Effector memory CD4-positive, alpha-beta T cell (primary cell): ENCODE results near the gene ELOVL6.
"Not testable (repeated sequence)": the region's sequence is repeated elsewhere in the genome, so short reads cannot be mapped to it uniquely, and the experiment has no call there.

ENCODE experiments used
- DNase-seq, 3 donors: peaks; one replicate each; pipeline ENCODE4 v3.0.0-alpha.2; 2020
- H3K27ac ChIP-seq: 2 replicates; pipeline ENCODE4 v1.7.0; 2013; ENCODE audit warnings: mild to moderate bottlenecking, low read length, moderate library complexity; ENCODE audit not compliant: insufficient read depth, poor library complexity, severe bottlenecking
- H3K27me3 ChIP-seq: replicated peaks from 2 replicates; pipeline ENCODE4 v1.7.0; 2013; ENCODE audit warnings: mild to moderate bottlenecking, low read length; ENCODE audit not compliant: insufficient read depth, control insufficient read depth, poor library complexity, severe bottlenecking
- H3K36me3 ChIP-seq: 2 replicates; pipeline ENCODE4 v1.7.0; 2013; ENCODE audit warnings: mild to moderate bottlenecking, low read length, moderate library complexity; ENCODE audit not compliant: control insufficient read depth, insufficient read depth
- H3K4me1 ChIP-seq: 2 replicates; pipeline ENCODE4 v1.7.0; 2013; ENCODE audit warnings: low read length, mild to moderate bottlenecking; ENCODE audit not compliant: control insufficient read depth, insufficient read depth, poor library complexity, severe bottlenecking
- H3K4me3 ChIP-seq: 2 replicates; pipeline ENCODE4 v1.7.0; 2013; ENCODE audit warnings: low read length, low read depth, mild to moderate bottlenecking; ENCODE audit not compliant: insufficient read depth, poor library complexity, severe bottlenecking
- H3K9me3 ChIP-seq: 2 replicates; pipeline ENCODE4 v1.7.0; 2013; ENCODE audit warnings: mild to moderate bottlenecking, low read length, moderate library complexity; ENCODE audit not compliant: control insufficient read depth

ELOVL6 gene

GRCh38 chr4:110218935-110219334 is 20.5 kb upstream of the ELOVL6 start:
- not testable (repeated sequence) for H3K4me3 ChIP-seq, H3K9me3 ChIP-seq, H3K27me3 ChIP-seq, H3K27ac ChIP-seq, DNase-seq, H3K4me1 ChIP-seq, H3K36me3 ChIP-seq

DNA sequence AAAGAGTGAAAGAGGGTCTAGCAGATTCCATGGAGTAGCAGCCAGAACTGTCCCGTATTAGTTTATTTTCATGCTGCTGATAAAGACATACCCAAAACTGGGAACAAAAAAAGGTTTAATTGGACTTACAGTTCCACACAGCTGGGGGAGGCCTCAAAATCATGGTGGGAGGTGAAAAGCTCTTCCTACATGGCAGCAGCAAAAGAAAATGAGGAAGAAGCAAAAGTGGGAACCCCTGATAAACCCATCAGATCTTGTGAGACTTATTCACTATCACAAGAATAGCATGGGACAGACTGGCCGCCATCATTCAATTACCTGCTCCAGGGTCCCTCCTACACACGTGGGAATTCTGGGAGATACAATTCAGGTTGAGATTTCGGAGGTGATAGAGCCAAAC is 18.8 kb upstream of the ELOVL6 start:
- not testable (repeated sequence) for H3K27ac ChIP-seq, H3K4me3 ChIP-seq, DNase-seq, H3K9me3 ChIP-seq, H3K4me1 ChIP-seq, H3K27me3 ChIP-seq, H3K36me3 ChIP-seq

GRCh38 chr4:110216129-110216528 is 17.7 kb upstream of the ELOVL6 start:
- DNase-seq = no peak
- H3K27ac ChIP-seq = no peak overlapping the region
- H3K27me3 ChIP-seq = no peaks in the 10 kb centered on the region
- H3K36me3 ChIP-seq = no peaks in the 10 kb centered on the region
- no peak overlapping the region for H3K4me3 ChIP-seq
- no peaks in the 10 kb centered on the region for H3K4me1 ChIP-seq
- H3K9me3 ChIP-seq = no peaks in the 10 kb centered on the region

DNA sequence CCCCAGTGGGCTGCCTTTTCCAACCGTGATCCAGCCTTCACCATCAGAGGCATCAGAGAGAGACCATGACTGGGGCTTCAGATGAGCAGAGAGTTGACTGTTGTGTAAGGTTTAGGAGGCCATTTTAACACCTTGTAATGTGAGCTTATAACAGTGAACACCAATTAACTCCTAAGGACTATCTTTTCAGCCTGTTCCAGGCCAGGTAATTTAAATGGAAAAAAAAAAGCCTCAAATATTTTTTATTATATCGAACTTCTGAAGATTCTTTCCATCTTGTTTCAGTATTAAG is 13.3 kb upstream of the ELOVL6 start:
- Histone ChIP-seq H3K4me3 (no peak overlapping the region), H3K4me1 (no peaks in the 10 kb centered on the region), H3K27me3 (no peaks in the 10 kb centered on the region), H3K9me3 (no peaks in the 10 kb centered on the region), H3K27ac (no peak overlapping the region), H3K36me3 (no peaks in the 10 kb centered on the region)
- no peak for DNase-seq

- no peak for DNase-seq
- Histone ChIP-seq H3K27ac (no peak overlapping the region), H3K4me3 (no peak overlapping the region), H3K9me3 (no peaks in the 10 kb centered on the region), H3K36me3 (no peaks in the 10 kb centered on the region), H3K27me3 (no peaks in the 10 kb centered on the region), H3K4me1 (no peaks in the 10 kb centered on the region)
These were observed 12.8 kb upstream of the ELOVL6 start for GRCh38 chr4:110211007-110211769.

DNA sequence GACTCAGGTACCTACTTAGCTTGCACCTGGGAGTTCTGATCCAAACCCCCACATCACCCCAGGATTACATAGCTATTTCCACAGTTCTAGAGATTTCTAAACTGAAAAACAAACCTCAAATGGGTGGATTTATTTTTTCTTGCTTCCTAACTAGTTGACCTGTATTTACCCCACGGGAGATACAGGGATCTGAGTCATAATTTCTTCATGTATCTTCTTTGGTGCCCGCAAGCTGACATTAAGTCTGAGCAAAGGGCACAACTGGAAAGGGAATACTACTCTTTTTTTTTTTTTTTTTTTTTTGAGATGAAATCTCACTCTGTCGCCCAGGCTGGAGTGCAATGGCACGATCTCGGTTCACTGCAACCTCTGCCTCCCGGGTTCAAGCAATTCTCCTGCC is 10.0 kb upstream of the ELOVL6 start:
- Histone ChIP-seq H3K27ac (no peak overlapping the region), H3K4me3 (no peak overlapping the region), H3K4me1 (no peaks in the 10 kb centered on the region), H3K27me3 (no peaks in the 10 kb centered on the region), H3K36me3 (no peaks in the 10 kb centered on the region), H3K9me3 (no peaks in the 10 kb centered on the region)
- DNase-seq = no peak

- Histone ChIP-seq H3K27ac (no peak overlapping the region), H3K36me3 (no peaks in the 10 kb centered on the region), H3K9me3 (no peaks in the 10 kb centered on the region), H3K27me3 (no peaks in the 10 kb centered on the region), H3K4me1 (no peaks in the 10 kb centered on the region), H3K4me3 (no peak overlapping the region)
- no peak for DNase-seq
These were observed 8.8 kb upstream of the ELOVL6 start for GRCh38 chr4:110207233-110207632.

DNA sequence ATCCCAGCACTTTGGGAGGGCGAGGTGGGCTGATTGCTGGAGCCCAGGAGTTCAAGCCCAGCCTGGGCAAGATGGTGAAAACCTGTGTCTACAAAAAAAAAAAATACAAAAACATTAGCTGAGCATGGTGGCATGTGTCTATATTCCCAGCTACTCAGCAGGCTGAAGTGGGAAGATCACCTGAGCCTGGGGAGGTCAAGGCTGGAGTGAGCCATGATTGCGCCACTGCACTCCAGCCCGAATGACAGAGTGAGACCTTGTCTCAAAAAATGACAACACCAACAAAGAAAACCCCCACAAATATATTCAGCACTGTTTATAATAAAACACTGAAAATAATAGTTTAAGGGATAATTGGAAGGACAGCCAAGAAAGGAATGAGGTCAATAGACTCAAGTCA is 3.6 kb upstream of the ELOVL6 start:
- Histone ChIP-seq H3K27me3 (no peaks in the 10 kb centered on the region), H3K4me3 (no peak overlapping the region), H3K36me3 (no peaks in the 10 kb centered on the region), H3K9me3 (no peaks in the 10 kb centered on the region), H3K4me1 (peaks cover 3% of the 10 kb centered on the region), H3K27ac (no peak overlapping the region)
- no peak for DNase-seq

GRCh38 chr4:110201502-110201901 is 3.1 kb upstream of the ELOVL6 start:
- DNase-seq = no peak
- Histone ChIP-seq H3K27me3 (no peaks in the 10 kb centered on the region), H3K36me3 (no peaks in the 10 kb centered on the region), H3K27ac (no peak overlapping the region), H3K4me1 (peaks cover 3% of the 10 kb centered on the region), H3K9me3 (no peaks in the 10 kb centered on the region), H3K4me3 (no peak overlapping the region)

GRCh38 chr4:110200689-110201088 is 2.3 kb upstream of the ELOVL6 start:
- no peaks in the 10 kb centered on the region for H3K36me3 ChIP-seq
- H3K9me3 ChIP-seq = no peaks in the 10 kb centered on the region
- H3K27ac ChIP-seq = no peak overlapping the region
- DNase-seq = no peak
- H3K27me3 ChIP-seq = no peaks in the 10 kb centered on the region
- no peak overlapping the region for H3K4me3 ChIP-seq
- peaks cover 3% of the 10 kb centered on the region for H3K4me1 ChIP-seq
